GM21447 (cell line): Measurements from ENCODE around the gene ATE1.

Experiments
- ATAC-seq: cut with Tn5 transposase; IDR thresholded peaks from one replicate; pipeline ENCODE4 v1.9.1; 2021; ENCODE audit not compliant: unreplicated experiment

Gene ATE1

GRCh38 chr10:121741248-121741792, 186.5 kb downstream of the ATE1 start:
- ATAC-seq: no peak

- ATAC-seq: no peak
Measured at GRCh38 chr10:121740069-121740468, 187.8 kb downstream of the ATE1 start.

- no peak for ATAC-seq
Measured at GRCh38 chr10:121739114-121739513, 188.7 kb downstream of the ATE1 start.

GRCh38 chr10:121736315-121737130, 191.3 kb downstream of the ATE1 start:
- no peak for ATAC-seq

- ATAC-seq: no peak
Measured at GRCh38 chr10:121735263-121735662, 192.6 kb downstream of the ATE1 start.

GRCh38 chr10:121734589-121735045, 193.2 kb downstream of the ATE1 start:
- ATAC-seq: no peak

- no peak for ATAC-seq
Measured at GRCh38 chr10:121732656-121733445, 195.0 kb downstream of the ATE1 start.

- no peak for ATAC-seq
Measured at GRCh38 chr10:121732172-121732571, 195.7 kb downstream of the ATE1 start.

GRCh38 chr10:121724282-121724681, 203.5 kb downstream of the ATE1 start:
- no peak for ATAC-seq

- no peak for ATAC-seq
Measured at GRCh38 chr10:121722665-121723064, 205.2 kb downstream of the ATE1 start.

GRCh38 chr10:121721257-121721656, 206.6 kb downstream of the ATE1 start:
- no peak for ATAC-seq

- ATAC-seq: no peak
Measured at GRCh38 chr10:121715969-121716368, 211.9 kb downstream of the ATE1 start.

GRCh38 chr10:121715076-121715475, 212.8 kb downstream of the ATE1 start:
- no peak for ATAC-seq

- no peak for ATAC-seq
Measured at GRCh38 chr10:121713486-121713885, 214.3 kb downstream of the ATE1 start.

GRCh38 chr10:121710971-121711370, 216.9 kb downstream of the ATE1 start:
- no peak for ATAC-seq

- ATAC-seq: no peak
Measured at GRCh38 chr10:121710207-121710606, 217.6 kb downstream of the ATE1 start.

GRCh38 chr10:121709675-121710073, 218.2 kb downstream of the ATE1 start:
- ATAC-seq: no peak

- no peak for ATAC-seq
Measured at GRCh38 chr10:121708728-121709674, 218.8 kb downstream of the ATE1 start.

- ATAC-seq: no peak
Measured at GRCh38 chr10:121702351-121703320, 225.2 kb downstream of the ATE1 start.

- ATAC-seq: no peak
Measured at GRCh38 chr10:121700416-121700815, 227.4 kb downstream of the ATE1 start.
